ENCODE data around the gene DDR2. TPM values are rescaled to one million over a fixed set of nuclear protein-coding genes. Genes with fewer than 3 reads are reported as not detected.
"Not testable (repeated sequence)": the region's sequence is repeated elsewhere in the genome, so short reads cannot be mapped to it uniquely, and the experiment has no call there.

DDR2 gene
- polyA plus RNA-seq, 1 of the 3 experiments (the other 2 are of a cell fraction) = 34.0 TPM

DNA sequence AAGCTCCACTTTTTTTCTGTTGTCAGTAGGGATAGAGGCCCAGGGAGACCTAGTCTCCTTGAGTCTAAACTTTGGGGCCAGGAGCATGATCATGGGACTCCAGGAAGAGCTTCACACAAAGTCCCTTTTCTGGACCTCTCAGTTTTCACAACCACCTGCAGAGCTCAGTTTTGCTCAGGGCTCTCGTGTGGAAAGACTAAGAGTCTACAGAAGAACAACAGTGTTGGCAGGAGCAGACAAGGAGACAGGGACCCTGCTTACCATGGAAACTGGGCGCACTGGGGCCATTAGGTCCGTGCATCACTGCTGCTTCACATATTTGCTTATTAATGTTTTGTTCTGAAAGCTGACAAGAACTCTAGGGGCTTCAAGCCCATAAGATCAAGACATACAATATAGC, 94.3 kb downstream of the DDR2 start:
- Histone ChIP-seq H3K4me2 (no peak overlapping the region), H3K9ac (no peak overlapping the region), H3K4me3 (ENCODE audit: low read depth in 2 of 2, low read length in 1 of 2) (no peak overlapping the region), H3K9me2 (no peaks in the 10 kb centered on the region), H2AFZ (ENCODE audit: low read depth) (no peak overlapping the region), H4K20me1 (ENCODE audit: insufficient read depth) (peaks cover 46% of the 10 kb centered on the region), H3K27me3 (ENCODE audit: insufficient read depth) (no peaks in the 10 kb centered on the region), H3K79me2 (ENCODE audit: insufficient read depth) (peaks cover 82% of the 10 kb centered on the region), H3K36me3 (replicated peaks in 1 of 2; ENCODE audit: control insufficient read depth in 1 of 2, insufficient read depth in 2 of 2, low read length in 1 of 2) (peaks cover 15 to 20% of the 10 kb centered on the region in 2 experiments), H3K4me1 (ENCODE audit: control insufficient read depth in 1 of 2, insufficient read depth in 2 of 2, low read depth in 1 of 2, low read length in 1 of 2) (no peaks in the 10 kb centered on the region), H3K27ac (ENCODE audit: low read depth in 2 of 2, low read length in 1 of 2) (no peak overlapping the region; a peak in 1 of 4 replicates), H3F3A (replicated peaks; ENCODE audit: insufficient read depth) (peaks cover 8% of the 10 kb centered on the region), H3K9me3 (no peaks in the 10 kb centered on the region)
- ChIA-PET CTCF (no interaction called here), POLR2A (no interaction called here)
- DNase-seq = no peak
- WGBS (ENCODE audit: low lambda C conversion rate) = 88% methylated on average over 3 of the region's 3 CpGs
- TF ChIP-seq ELF1 (IDR thresholded peaks at IDR 0.05) (no peak), JUND (IDR thresholded peaks at IDR 0.05) (no peak), CTCF (IDR thresholded peaks at IDR 0.05) (no peak), MXI1 (IDR thresholded peaks at IDR 0.05; ENCODE audit: low read depth, low read length) (no peak), NRF1 (IDR thresholded peaks at IDR 0.05; ENCODE audit: low read depth, low read length) (no peak), EZH2phosphoT487 (IDR thresholded peaks at IDR 0.05; ENCODE audit: borderline replicate concordance, low read depth) (no peak)
- TF ChIP-seq, protein P1, sequence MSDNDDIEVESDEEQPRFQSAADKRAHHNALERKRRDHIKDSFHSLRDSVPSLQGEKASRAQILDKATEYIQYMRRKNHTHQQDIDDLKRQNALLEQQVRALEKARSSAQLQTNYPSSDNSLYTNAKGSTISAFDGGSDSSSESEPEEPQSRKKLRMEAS (IDR thresholded peaks at IDR 0.05; ENCODE audit: low read depth) = no peak

DNA sequence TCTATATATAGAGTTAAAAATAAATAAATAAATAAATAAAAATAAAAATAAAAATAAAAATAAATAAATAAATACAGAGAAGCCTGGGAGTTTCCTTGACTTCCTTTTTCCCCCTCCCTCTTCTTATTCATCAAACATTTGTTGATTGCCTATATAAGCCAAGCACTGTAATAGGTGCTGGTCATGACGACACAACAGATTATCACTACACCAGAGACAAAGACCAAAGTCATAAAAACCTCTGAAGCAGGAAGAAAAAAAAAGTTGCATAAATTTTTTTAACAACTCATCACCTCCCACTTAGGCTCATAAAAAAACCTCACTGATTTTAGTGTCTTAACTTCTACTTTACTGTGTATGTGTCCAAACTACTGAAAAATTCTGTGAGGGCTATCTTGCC, 95.2 kb downstream of the DDR2 start:
- H4K20me1 ChIP-seq (ENCODE audit: insufficient read depth) = peaks cover 45% of the 10 kb centered on the region
- CTCF ChIA-PET = interaction anchor here (0.6 kb wide), 1 partner anchor 9 kb away, joined by 3 read pairs; no protein-coding TSS in a partner anchor

DNA sequence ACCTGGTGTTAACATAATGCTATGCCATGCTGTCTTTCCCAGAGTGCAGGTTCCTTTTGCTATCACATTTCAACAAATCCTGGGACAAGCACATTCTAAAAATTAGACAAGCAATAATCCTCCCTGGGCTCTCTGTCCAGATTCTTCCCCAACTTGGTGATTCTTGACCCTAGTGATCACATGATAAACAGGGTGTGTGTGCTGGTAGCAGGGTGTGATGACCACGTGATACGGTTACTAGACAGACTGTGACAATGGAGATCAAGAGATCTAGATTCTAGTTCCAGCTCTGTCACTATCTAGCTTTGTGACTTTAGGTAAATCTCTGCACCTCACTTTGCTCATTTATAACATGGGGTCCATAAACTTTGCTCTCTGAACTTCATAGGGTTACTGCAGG, 96.3 kb downstream of the DDR2 start:
- POLR2A ChIA-PET = no interaction called here
- peaks cover 82% of the 10 kb centered on the region for H3K79me2 ChIP-seq (ENCODE audit: insufficient read depth)
- H4K20me1 ChIP-seq (ENCODE audit: insufficient read depth) = peaks cover 49% of the 10 kb centered on the region

More for the DNA sequence above, 95.2 kb downstream of the DDR2 start:
- H3F3A ChIP-seq (replicated peaks; ENCODE audit: insufficient read depth); H3K9ac ChIP-seq; H3K27me3 ChIP-seq (ENCODE audit: insufficient read depth); H3K4me1 ChIP-seq (ENCODE audit: control insufficient read depth in 1 of 2, insufficient read depth in 2 of 2, low read depth in 1 of 2, low read length in 1 of 2); H3K9me3 ChIP-seq; H3K4me3 ChIP-seq (ENCODE audit: low read depth in 2 of 2, low read length in 1 of 2); H3K4me2 ChIP-seq; H3K9me2 ChIP-seq; H2AFZ ChIP-seq (ENCODE audit: low read depth); DNase-seq; H3K27ac ChIP-seq (ENCODE audit: low read depth in 2 of 2, low read length in 1 of 2); POLR2A ChIA-PET: not testable (repeated sequence)
- H3K79me2 ChIP-seq (ENCODE audit: insufficient read depth) = peaks cover 82% of the 10 kb centered on the region
- H3K36me3 ChIP-seq (replicated peaks in 1 of 2; ENCODE audit: control insufficient read depth in 1 of 2, insufficient read depth in 2 of 2, low read length in 1 of 2) = peaks cover 20 to 23% of the 10 kb centered on the region in 2 experiments
- WGBS (ENCODE audit: low lambda C conversion rate) = no CpG with 5 or more reads among the region's 1 CpG

More for the DNA sequence above, 96.3 kb downstream of the DDR2 start:
- WGBS (ENCODE audit: low lambda C conversion rate) = 93% methylated on average over 2 of the region's 2 CpGs
- Histone ChIP-seq H3K4me2 (no peak overlapping the region), H3K9me3 (no peaks in the 10 kb centered on the region), H3K4me3 (ENCODE audit: low read depth in 2 of 2, low read length in 1 of 2) (no peak overlapping the region), H3K27ac (ENCODE audit: low read depth in 2 of 2, low read length in 1 of 2) (no peak overlapping the region), H3K27me3 (ENCODE audit: insufficient read depth) (no peaks in the 10 kb centered on the region), H3K9me2 (no peaks in the 10 kb centered on the region), H3K4me1 (ENCODE audit: control insufficient read depth in 1 of 2, insufficient read depth in 2 of 2, low read depth in 1 of 2, low read length in 1 of 2) (no peaks in the 10 kb centered on the region; a peak in 1 of 4 replicates), H3F3A (replicated peaks; ENCODE audit: insufficient read depth) (peaks cover 5% of the 10 kb centered on the region), H2AFZ (ENCODE audit: low read depth) (no peak overlapping the region), H3K9ac (no peak overlapping the region), H3K36me3 (replicated peaks in 1 of 2; ENCODE audit: control insufficient read depth in 1 of 2, insufficient read depth in 2 of 2, low read length in 1 of 2) (peaks cover 23% of the 10 kb centered on the region in 2 experiments)
- TF ChIP-seq, protein P1 (IDR thresholded peaks at IDR 0.05; ENCODE audit: low read depth) = no peak
- TF ChIP-seq EP300 (IDR thresholded peaks at IDR 0.05; ENCODE audit: borderline replicate concordance in 1 of 2, low read depth in 1 of 2, low read length in 1 of 2) (no peak), FOXM1 (IDR thresholded peaks at IDR 0.05; ENCODE audit: low read depth) (no peak), FOXJ3 (CRISPR knock-in tag; IDR thresholded peaks at IDR 0.05) (no peak), TEAD4 (IDR thresholded peaks at IDR 0.05; ENCODE audit: borderline replicate concordance, insufficient read depth) (no peak), ELF1 (IDR thresholded peaks at IDR 0.05) (no peak), TAF1 (IDR thresholded peaks at IDR 0.05; ENCODE audit: borderline replicate concordance, low read depth, low read length) (no peak), POLR2AphosphoS5 (IDR thresholded peaks at IDR 0.05; ENCODE audit: low read depth, low read length) (no peak), NFIC (IDR thresholded peaks at IDR 0.05; ENCODE audit: borderline replicate concordance) (no peak), RAD21 (IDR thresholded peaks at IDR 0.05; ENCODE audit: low read length) (no peak), EZH2phosphoT487 (IDR thresholded peaks at IDR 0.05; ENCODE audit: borderline replicate concordance, low read depth) (no peak), RCOR1 (IDR thresholded peaks at IDR 0.05; ENCODE audit: low read length) (no peak), MXI1 (IDR thresholded peaks at IDR 0.05; ENCODE audit: low read depth, low read length) (no peak)
- TF ChIP-seq, protein P2, sequence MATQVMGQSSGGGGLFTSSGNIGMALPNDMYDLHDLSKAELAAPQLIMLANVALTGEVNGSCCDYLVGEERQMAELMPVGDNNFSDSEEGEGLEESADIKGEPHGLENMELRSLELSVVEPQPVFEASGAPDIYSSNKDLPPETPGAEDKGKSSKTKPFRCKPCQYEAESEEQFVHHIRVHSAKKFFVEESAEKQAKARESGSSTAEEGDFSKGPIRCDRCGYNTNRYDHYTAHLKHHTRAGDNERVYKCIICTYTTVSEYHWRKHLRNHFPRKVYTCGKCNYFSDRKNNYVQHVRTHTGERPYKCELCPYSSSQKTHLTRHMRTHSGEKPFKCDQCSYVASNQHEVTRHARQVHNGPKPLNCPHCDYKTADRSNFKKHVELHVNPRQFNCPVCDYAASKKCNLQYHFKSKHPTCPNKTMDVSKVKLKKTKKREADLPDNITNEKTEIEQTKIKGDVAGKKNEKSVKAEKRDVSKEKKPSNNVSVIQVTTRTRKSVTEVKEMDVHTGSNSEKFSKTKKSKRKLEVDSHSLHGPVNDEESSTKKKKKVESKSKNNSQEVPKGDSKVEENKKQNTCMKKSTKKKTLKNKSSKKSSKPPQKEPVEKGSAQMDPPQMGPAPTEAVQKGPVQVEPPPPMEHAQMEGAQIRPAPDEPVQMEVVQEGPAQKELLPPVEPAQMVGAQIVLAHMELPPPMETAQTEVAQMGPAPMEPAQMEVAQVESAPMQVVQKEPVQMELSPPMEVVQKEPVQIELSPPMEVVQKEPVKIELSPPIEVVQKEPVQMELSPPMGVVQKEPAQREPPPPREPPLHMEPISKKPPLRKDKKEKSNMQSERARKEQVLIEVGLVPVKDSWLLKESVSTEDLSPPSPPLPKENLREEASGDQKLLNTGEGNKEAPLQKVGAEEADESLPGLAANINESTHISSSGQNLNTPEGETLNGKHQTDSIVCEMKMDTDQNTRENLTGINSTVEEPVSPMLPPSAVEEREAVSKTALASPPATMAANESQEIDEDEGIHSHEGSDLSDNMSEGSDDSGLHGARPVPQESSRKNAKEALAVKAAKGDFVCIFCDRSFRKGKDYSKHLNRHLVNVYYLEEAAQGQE (IDR thresholded peaks at IDR 0.05; ENCODE audit: low read depth, low read length) = no peak
- DNase-seq = no peak
- CTCF ChIA-PET = no interaction called here
